ENCODE data around the gene FKBP2. TPM values are rescaled to one million over a fixed set of nuclear protein-coding genes. Genes with fewer than 3 reads are reported as not detected.

Gene FKBP2
- total and polyA plus RNA-seq, 2 of the 13 experiments (the other 11 are each of a cell fraction or from before 2014, with no cell fraction given), result 30.1 to 53.3 TPM

GRCh38 chr11:64269540-64270220 is 28.8 kb downstream of the FKBP2 start (continued):
- TF ChIP-seq ZNF143 (CRISPR knock-in tag; IDR thresholded peaks at IDR 0.05) (peak; percentile 90), SP1 (IDR thresholded peaks at IDR 0.05) (no peak), SP1 (CRISPR knock-in tag; IDR thresholded peaks at IDR 0.05) (peak; percentile 91), ZBTB21 (CRISPR knock-in tag; IDR thresholded peaks at IDR 0.05) (no peak), ZNF512 (CRISPR knock-in tag; IDR thresholded peaks at IDR 0.05) (no peak), ZNF800 (CRISPR knock-in tag; IDR thresholded peaks at IDR 0.05) (peak; percentile 23), ATM (IDR thresholded peaks at IDR 0.05; ENCODE audit: borderline replicate concordance) (no peak), IRF2 (CRISPR knock-in tag; IDR thresholded peaks at IDR 0.05) (peak; percentile 79; the same call in 1 of the 2 replicates), MNT (IDR thresholded peaks at IDR 0.05) (peak; percentile 25; the same call in 1 of the 2 replicates), PTBP1 (IDR thresholded peaks at IDR 0.05; ENCODE audit: low read depth, low read length, poor library complexity, severe bottlenecking) (no peak), PAWR (CRISPR knock-in tag; IDR thresholded peaks at IDR 0.05; ENCODE audit: borderline replicate concordance) (no peak), E2F2 (CRISPR knock-in tag; IDR thresholded peaks at IDR 0.05; ENCODE audit: borderline replicate concordance) (no peak), NKX3-1 (CRISPR knock-in tag; IDR thresholded peaks at IDR 0.05) (peak; percentile 69; the same call in 1 of the 2 replicates), SMARCE1 (IDR thresholded peaks at IDR 0.05; ENCODE audit: borderline replicate concordance) (no peak), ARID5B (CRISPR knock-in tag; IDR thresholded peaks at IDR 0.05) (no peak; the same call in none of the 2 replicates), RBM22 (optimal IDR thresholded peaks at IDR 0.05; ENCODE audit: low read length) (no peak), ATF6 (CRISPR knock-in tag; conservative IDR thresholded peaks at IDR 0.05) (0 out of 2 replicates have a peak, but pooled peaks have one; percentile 54)

All from HepG2 (cell line).